IMR-90 (cell line): ENCODE results near the gene TMPRSS11A. TPM values are rescaled to one million over a fixed set of nuclear protein-coding genes. Genes with fewer than 3 reads are reported as not detected.

ENCODE experiments used
- ATAC-seq: fragments of 200-7000 bp; cut with Tn5 transposase; 2 replicates; pipeline ENCODE4 v1.9.1; 2020; ENCODE audit warnings: low read depth, mild to moderate bottlenecking, moderate library complexity
- BruUV-seq: library from RNA; stranded (reverse); fragments of 400-500 nt; replicated peaks from 2 replicates; lab custom pipeline; 2021; lab: Mats Ljungman, UMichigan
- CTCF ChIA-PET: fragments of 300-600 bp; formaldehyde crosslinking; extraction: SDS; loops from one replicate; lab custom pipeline; 2021; ENCODE audit warnings: antibody characterized with exemption; lab: Yijun Ruan, JAX
- POLR2A ChIA-PET: fragments of 300-600 bp; sonication (Branson Sonifier 250); formaldehyde crosslinking; loops from one replicate; lab custom pipeline; 2022; ENCODE audit warnings: antibody characterized with exemption; ENCODE audit not compliant: unreplicated experiment; lab: Charles Lee
- DNase-seq: peaks from one replicate; pipeline ENCODE4 v3.0.0; 2013
- H2AFZ ChIP-seq: replicated peaks from 2 replicates; pipeline ENCODE3; 2013; ENCODE audit warnings: low read length, mild to moderate bottlenecking; ENCODE audit not compliant: poor library complexity
- H2AK5ac ChIP-seq: 2 replicates; pipeline ENCODE4 v1.6.1; 2013; ENCODE audit warnings: low read depth, low read length, inconsistent platforms
- H2AK9ac ChIP-seq: replicated peaks from 2 replicates; pipeline ENCODE3; 2013; ENCODE audit warnings: mild to moderate bottlenecking, low read depth, low read length, moderate library complexity; ENCODE audit not compliant: poor library complexity
- H2BK120ac ChIP-seq: 2 replicates; pipeline ENCODE4 v1.6.1; 2013; ENCODE audit warnings: low read depth, low read length, inconsistent platforms
- H2BK15ac ChIP-seq: 3 replicates; pipeline ENCODE4 v1.6.1; 2013; ENCODE audit warnings: low read depth, low read length, inconsistent platforms
- H2BK20ac ChIP-seq: 2 replicates; pipeline ENCODE4 v1.6.1; 2013; ENCODE audit warnings: low read depth, mild to moderate bottlenecking, inconsistent platforms, low read length, moderate library complexity
- H2BK5ac ChIP-seq: 2 replicates; pipeline ENCODE4 v1.6.1; 2013; ENCODE audit warnings: mild to moderate bottlenecking, low read depth, low read length, inconsistent platforms; ENCODE audit not compliant: poor library complexity, severe bottlenecking
- H3K14ac ChIP-seq: replicated peaks from 2 replicates; pipeline ENCODE4 v1.6.1; 2013; ENCODE audit warnings: low read depth, low read length, inconsistent platforms
- H3K18ac ChIP-seq: 2 replicates; pipeline ENCODE4 v1.6.1; 2013; ENCODE audit warnings: low read depth, low read length, control low read depth
- H3K23ac ChIP-seq: 2 replicates; pipeline ENCODE4 v1.6.1; 2013; ENCODE audit warnings: low read depth, low read length, inconsistent platforms
- H3K27ac ChIP-seq: 2 replicates; pipeline ENCODE4 v1.5.1; 2013; ENCODE audit warnings: mild to moderate bottlenecking, control low read depth, low read length; ENCODE audit not compliant: insufficient read depth
- H3K27me3 ChIP-seq: 2 replicates; pipeline ENCODE4 v1.6.1; 2013; ENCODE audit warnings: low read length; ENCODE audit not compliant: control insufficient read depth, insufficient read depth
- H3K36me3 ChIP-seq: 2 replicates; pipeline ENCODE4 v1.6.1; 2013; ENCODE audit warnings: low read length, mixed read lengths; ENCODE audit not compliant: control insufficient read depth, insufficient read depth
- H3K4ac ChIP-seq: 2 replicates; pipeline ENCODE4 v1.6.1; 2013; ENCODE audit warnings: low read depth, low read length, inconsistent platforms
- H3K4me1 ChIP-seq: 2 replicates; pipeline ENCODE4 v1.6.1; 2013; ENCODE audit warnings: low read length, mixed read lengths; ENCODE audit not compliant: control insufficient read depth, insufficient read depth
- H3K4me2 ChIP-seq: 2 replicates; pipeline ENCODE4 v1.6.1; 2013; ENCODE audit warnings: low read depth, mild to moderate bottlenecking, control low read depth, low read length, moderate library complexity
- H3K4me3 ChIP-seq: 2 replicates; pipeline ENCODE4 v1.5.1; 2013; ENCODE audit warnings: low read depth, mild to moderate bottlenecking, control low read depth, low read length, moderate library complexity; ENCODE audit not compliant: insufficient read depth
- H3K56ac ChIP-seq: 2 replicates; pipeline ENCODE4 v1.6.1; 2013; ENCODE audit warnings: low read length, inconsistent platforms; ENCODE audit not compliant: insufficient read depth; ENCODE audit errors: extremely low read depth
- H3K79me1 ChIP-seq, 2 experiments: 2 replicates each; pipeline ENCODE4 v1.6.1; 2013; ENCODE audit warnings: low read length in 2 of 2, inconsistent platforms in 1 of 2, low read depth in 1 of 2
- H3K9ac ChIP-seq: 2 replicates; pipeline ENCODE4 v1.6.1; 2013; ENCODE audit warnings: low read depth, low read length, control low read depth
- H3K9me1 ChIP-seq: 2 replicates; pipeline ENCODE4 v1.6.1; 2013; ENCODE audit warnings: low read length, inconsistent platforms; ENCODE audit not compliant: insufficient read depth
- H3K9me3 ChIP-seq: 2 replicates; pipeline ENCODE4 v1.6.1; 2013; ENCODE audit warnings: low read length; ENCODE audit not compliant: control insufficient read depth, insufficient read depth
- H4K20me1 ChIP-seq: 2 replicates; pipeline ENCODE4 v1.6.1; 2013; ENCODE audit warnings: low read length, inconsistent platforms; ENCODE audit not compliant: insufficient read depth
- H4K5ac ChIP-seq: 2 replicates; pipeline ENCODE4 v1.6.1; 2013; ENCODE audit warnings: mild to moderate bottlenecking, low read depth, low read length, control low read depth
- H4K8ac ChIP-seq, 2 experiments: 2 replicates each; pipeline ENCODE4 v1.6.1; 2013; ENCODE audit warnings: low read depth in 2 of 2, low read length in 2 of 2, control low read depth in 1 of 2, inconsistent platforms in 1 of 2
- H4K91ac ChIP-seq: 2 replicates; pipeline ENCODE4 v1.6.1; 2013; ENCODE audit warnings: low read depth, low read length, inconsistent platforms; ENCODE audit not compliant: insufficient read depth
- CEBPB ChIP-seq: IDR thresholded peaks from 2 replicates; pipeline ENCODE4 v1.6.1; 2012; ENCODE audit warnings: low read depth, low read length, improper control_type of control experiment
- WGBS, 2 experiments: methylation state at CpG; one replicate each; pipeline versions ENCODE4 v1.1.5 to v1.1.7; 2013; ENCODE audit warnings: missing lambda C conversion rate in 2 of 2; ENCODE audit not compliant: insufficient read length in 1 of 2; ENCODE audit errors: extremely low coverage in 2 of 2; 5-methylcytosine and 5-hydroxymethylcytosine counted together
- dilution Hi-C: fragments of 300-500 bp; cut with HindIII; formaldehyde crosslinking; loops from one replicate; pipeline ENCODE4 v1.14.3; 2018; ENCODE audit warnings: low sequenced_read_pairs; ENCODE audit not compliant: unreplicated experiment
- in situ Hi-C: fragments of 300-500 bp; cut with MboI; formaldehyde crosslinking; loops from 3 replicates; pipeline ENCODE4 v1.14.3; 2019; ENCODE audit warnings: low sequenced_read_pairs, inconsistent platforms, mixed read lengths
- intact Hi-C: fragments of 100-400 bp; cut with micrococcal nuclease; formaldehyde crosslinking; loops from 2 replicates; pipeline ENCODE4 v1.10.0; 2022
- polyA plus RNA-seq, 3 experiments: library from polyadenylated mRNA; depleted of rRNA; stranded (reverse); fragments of >200 nt; gene quantifications; 2 replicates each; pipeline ENCODE4 v1.2.3, GENCODE V29; 2012; ENCODE audit warnings: low replicate concordance in 1 of 3
- total RNA-seq: library from RNA; depleted of rRNA; stranded (reverse); fragments of >200 nt; gene quantifications from 2 replicates; pipeline ENCODE4 v1.2.3, GENCODE V29; 2012

Gene TMPRSS11A
- total and polyA plus RNA-seq, 2 of the 4 experiments (the other 2 are of a cell fraction), result not detected

- dilution Hi-C loops (no loop called here), intact Hi-C loops (loop anchor here (1.0 kb wide), 1 partner anchor 186 kb away; no protein-coding TSS in a partner anchor), in situ Hi-C loops (loop anchor here (25.0 kb wide), 1 partner anchor 648 kb away; no protein-coding TSS in a partner anchor)
- H2BK20ac ChIP-seq, result no peak overlapping the region
- BruUV-seq, result no TSS peak
- H3K4me2 ChIP-seq, result no peak overlapping the region
- no peak overlapping the region for H2BK120ac ChIP-seq
- no peak overlapping the region for H2AK9ac ChIP-seq
- H3K79me1 ChIP-seq, result no peaks in the 10 kb centered on the region
- ATAC-seq, result no peak
- no peak for DNase-seq
- no peak overlapping the region for H3K4ac ChIP-seq
- H2BK5ac ChIP-seq, result no peak overlapping the region
- no peak overlapping the region for H4K91ac ChIP-seq
- H4K20me1 ChIP-seq, result no peaks in the 10 kb centered on the region
- H3K9me1 ChIP-seq, result no peaks in the 10 kb centered on the region
- no peak overlapping the region for H3K14ac ChIP-seq
- H3K56ac ChIP-seq, result no peak overlapping the region
- no peaks in the 10 kb centered on the region for H3K4me1 ChIP-seq
- no CpG with 5 or more reads among the region's 5 CpGs for WGBS, 2 experiments
- H3K4me3 ChIP-seq, result no peak overlapping the region
- TF ChIP-seq CEBPB, result no peak
- H3K27ac ChIP-seq, result no peak overlapping the region
- no peaks in the 10 kb centered on the region for H3K36me3 ChIP-seq
- H4K8ac ChIP-seq, result no peak overlapping the region
- no peak overlapping the region for H2AFZ ChIP-seq
- no peak overlapping the region for H3K9ac ChIP-seq
- no peak overlapping the region for H2AK5ac ChIP-seq
- no peak overlapping the region for H3K23ac ChIP-seq
- no peaks in the 10 kb centered on the region; the same call in 1 of the 2 replicates for H3K27me3 ChIP-seq
- ChIA-PET CTCF (no interaction called here), POLR2A (no interaction called here)
- no peak overlapping the region for H2BK15ac ChIP-seq
- no peak overlapping the region for H3K18ac ChIP-seq
- no peaks in the 10 kb centered on the region for H3K9me3 ChIP-seq
- no peak overlapping the region for H4K5ac ChIP-seq
Observed at GRCh38 chr4:67988991-67989390, 25.7 kb upstream of the TMPRSS11A start.
